Measurements from ENCODE around the gene CACNA2D2.

GRCh38 chr3:50357481-50357880 is 146.0 kb downstream of the CACNA2D2 start:
- TF ChIP-seq CTCF (conservative IDR thresholded peaks at IDR 0.05 in 1 of 2, IDR thresholded peaks at IDR 0.05 in 1 of 2; ENCODE audit: extremely low read depth in 1 of 2, insufficient read depth in 1 of 2, low read depth in 1 of 2, low read length in 2 of 2) (no peak), EZH2 (IDR thresholded peaks at IDR 0.05; ENCODE audit: borderline replicate concordance, low read length) (no peak)

Data from mammary epithelial cell (primary cell).